SK-N-SH (cell line): Measurements from ENCODE around the gene ZHX3. TPM values are rescaled to one million over a fixed set of nuclear protein-coding genes. Genes with fewer than 3 reads are reported as not detected.

Experiments used
- CTCF ChIA-PET: fragments of 300-600, 350-600 bp; formaldehyde crosslinking; extraction: SDS; loops from one replicate; lab custom pipeline; 2021; lab: Yijun Ruan, JAX
- POLR2A ChIA-PET: fragments of 350-600 bp; sonication (Branson Sonifier 250); formaldehyde crosslinking; extraction: SDS; loops from one replicate; lab custom pipeline; 2020; ENCODE audit warnings: antibody characterized with exemption, inconsistent platforms; lab: Yijun Ruan, JAX
- DNase-seq: peaks from one replicate; pipeline ENCODE4 v3.0.0; 2012
- H2AFZ ChIP-seq: fragments of 200-600 bp; sonication (generic); 2 replicates; pipeline ENCODE4 v1.8.1; 2016; ENCODE audit warnings: antibody characterized with exemption, mild to moderate bottlenecking, low read depth
- H3F3A ChIP-seq: fragments of 200-600 bp; sonication (generic); replicated peaks from 2 replicates; pipeline ENCODE3; 2016; ENCODE audit warnings: antibody characterized with exemption, mild to moderate bottlenecking; ENCODE audit not compliant: insufficient read depth
- H3K27ac ChIP-seq, 2 experiments: fragments of 200-500 bp in 1 of 2; fragments of 200-600 bp in 1 of 2; sonication (Bioruptor generic) in 1 of 2; sonication (generic), shearing (Covaris generic) in 1 of 2; 2 replicates each; pipeline versions ENCODE4 v1.5.1 to v1.6.1; 2014 to 2016; ENCODE audit warnings: low read depth in 2 of 2, inconsistent platforms in 1 of 2, low read length in 1 of 2, mild to moderate bottlenecking in 1 of 2, mixed read lengths in 1 of 2
- H3K27me3 ChIP-seq: fragments of 200-600 bp; sonication (generic), shearing (Covaris generic); 2 replicates; pipeline ENCODE4 v1.6.1; 2016; ENCODE audit warnings: mixed run types; ENCODE audit not compliant: insufficient read depth
- H3K36me3 ChIP-seq, 2 experiments: fragments of 200-500 bp in 1 of 2; fragments of 200-600 bp in 1 of 2; sonication (Bioruptor generic) in 1 of 2; sonication (generic) in 1 of 2; replicated peaks in 1 of 2; 2 replicates each; pipeline versions ENCODE3 to v1.5.1; 2014 to 2016; ENCODE audit warnings: low read length in 1 of 2, mild to moderate bottlenecking in 1 of 2; ENCODE audit not compliant: insufficient read depth in 2 of 2, control insufficient read depth in 1 of 2
- H3K4me1 ChIP-seq, 2 experiments: fragments of 200-500 bp in 1 of 2; fragments of 200-600 bp in 1 of 2; sonication (Bioruptor generic) in 1 of 2; sonication (generic), shearing (Covaris generic) in 1 of 2; 2 replicates each; pipeline versions ENCODE4 v1.5.1 to v1.6.1; 2014 to 2016; ENCODE audit warnings: low read depth in 1 of 2, low read length in 1 of 2, mixed run types in 1 of 2; ENCODE audit not compliant: insufficient read depth in 2 of 2, control insufficient read depth in 1 of 2
- H3K4me2 ChIP-seq: fragments of 200-600 bp; sonication (generic), shearing (Covaris generic); 2 replicates; pipeline ENCODE4 v1.6.1; 2017; ENCODE audit warnings: mixed run types
- H3K4me3 ChIP-seq, 2 experiments: fragments of 200-500 bp in 1 of 2; fragments of 200-600 bp in 1 of 2; sonication (Bioruptor generic) in 1 of 2; sonication (generic), shearing (Covaris generic) in 1 of 2; 2 replicates each; pipeline versions ENCODE4 v1.5.1 to v1.8.1; 2014 to 2016; ENCODE audit warnings: low read depth in 2 of 2, inconsistent platforms in 1 of 2, low read length in 1 of 2, mild to moderate bottlenecking in 1 of 2, mixed read lengths in 1 of 2, moderate library complexity in 1 of 2
- H3K79me2 ChIP-seq: fragments of 200-600 bp; sonication (generic); 2 replicates; pipeline ENCODE4 v1.8.1; 2017; ENCODE audit warnings: mild to moderate bottlenecking; ENCODE audit not compliant: insufficient read depth
- H3K9ac ChIP-seq: fragments of 200-600 bp; sonication (generic); 2 replicates; pipeline ENCODE4 v1.6.1; 2017; ENCODE audit warnings: mixed run types
- H3K9me2 ChIP-seq: fragments of 200-600 bp; sonication (generic); 2 replicates; pipeline ENCODE4 v1.6.1; 2017; ENCODE audit warnings: mixed run types
- H3K9me3 ChIP-seq: fragments of 200-600 bp; sonication (generic); 2 replicates; pipeline ENCODE4 v1.6.1; 2017; ENCODE audit warnings: mixed run types, mild to moderate bottlenecking, moderate library complexity
- H4K20me1 ChIP-seq: fragments of 200-600 bp; sonication (generic); 2 replicates; pipeline ENCODE4 v1.6.1; 2017; ENCODE audit warnings: mild to moderate bottlenecking, mixed run types; ENCODE audit not compliant: insufficient read depth
- ELF1 ChIP-seq: IDR thresholded peaks from 2 replicates; pipeline ENCODE4 v1.4.0; 2012
- FOSL2 ChIP-seq: IDR thresholded peaks from 2 replicates; pipeline ENCODE4 v1.4.0; 2012; ENCODE audit warnings: low read depth, mild to moderate bottlenecking, moderate library complexity, borderline replicate concordance
- GABPA ChIP-seq: IDR thresholded peaks from 2 replicates; pipeline ENCODE4 v1.4.0; 2012; ENCODE audit warnings: low read depth, mild to moderate bottlenecking
- GATA2 ChIP-seq: sonication (generic); formaldehyde crosslinking; IDR thresholded peaks from 2 replicates; pipeline ENCODE4 v1.5.0; 2020; ENCODE audit warnings: mild to moderate bottlenecking, missing genetic modification reagents
- JUND ChIP-seq: IDR thresholded peaks from 2 replicates; pipeline ENCODE4 v1.4.0; 2012
- NFIC ChIP-seq: IDR thresholded peaks from 2 replicates; pipeline ENCODE4 v1.4.0; 2012; ENCODE audit warnings: borderline replicate concordance
- POLR2AphosphoS5 ChIP-seq: IDR thresholded peaks from 2 replicates; pipeline ENCODE4 v1.6.1; 2012; ENCODE audit warnings: low read depth, low read length
- RFX5 ChIP-seq: IDR thresholded peaks from 2 replicates; pipeline ENCODE4 v1.6.1; 2012; ENCODE audit warnings: mild to moderate bottlenecking, improper control_type of control experiment, low read length
- SIN3A ChIP-seq: IDR thresholded peaks from 2 replicates; pipeline ENCODE4 v1.6.1; 2012; ENCODE audit warnings: low read depth, mild to moderate bottlenecking, low read length, moderate library complexity, borderline replicate concordance
- TEAD4 ChIP-seq: IDR thresholded peaks from 2 replicates; pipeline ENCODE4 v1.4.0; 2012; ENCODE audit warnings: mild to moderate bottlenecking, borderline replicate concordance; ENCODE audit not compliant: insufficient read depth
- YY1 ChIP-seq: IDR thresholded peaks from 2 replicates; pipeline ENCODE4 v1.4.0; 2012; ENCODE audit warnings: low read depth, mild to moderate bottlenecking
- WGBS: methylation state at CpG from one replicate; pipeline ENCODE4 v1.1.6; 2017; ENCODE audit warnings: low lambda C conversion rate; 5-methylcytosine and 5-hydroxymethylcytosine counted together
- polyA plus RNA-seq, 3 experiments: library from polyadenylated mRNA; depleted of rRNA; stranded (reverse); fragments of >200 nt; gene quantifications; 2 replicates each; pipeline ENCODE4 v1.2.3, GENCODE V29; 2012
- TF ChIP-seq, protein P1 (sequence below): fragments of 200-600 bp; sonication (generic); IDR thresholded peaks from 2 replicates; pipeline ENCODE4 v1.6.1; 2017; ENCODE audit warnings: antibody characterized with exemption, mild to moderate bottlenecking, moderate library complexity
- TF ChIP-seq, protein P2 (sequence below): fragments of 150-350 bp; IDR thresholded peaks from 2 replicates; pipeline ENCODE4 v1.6.1; 2017; ENCODE audit warnings: antibody characterized with exemption, low read length, low read depth, borderline replicate concordance
- TF ChIP-seq, protein P3 (sequence below): IDR thresholded peaks from 2 replicates; pipeline ENCODE4 v1.6.1; 2012; ENCODE audit warnings: mild to moderate bottlenecking, low read depth, low read length, moderate library complexity
- TF ChIP-seq, protein P4 (sequence below): IDR thresholded peaks from 2 replicates; pipeline ENCODE4; 2012

The ZHX3 gene
- polyA plus RNA-seq, 1 of the 3 experiments (the other 2 are of a cell fraction), result 6.0 TPM

DNA sequence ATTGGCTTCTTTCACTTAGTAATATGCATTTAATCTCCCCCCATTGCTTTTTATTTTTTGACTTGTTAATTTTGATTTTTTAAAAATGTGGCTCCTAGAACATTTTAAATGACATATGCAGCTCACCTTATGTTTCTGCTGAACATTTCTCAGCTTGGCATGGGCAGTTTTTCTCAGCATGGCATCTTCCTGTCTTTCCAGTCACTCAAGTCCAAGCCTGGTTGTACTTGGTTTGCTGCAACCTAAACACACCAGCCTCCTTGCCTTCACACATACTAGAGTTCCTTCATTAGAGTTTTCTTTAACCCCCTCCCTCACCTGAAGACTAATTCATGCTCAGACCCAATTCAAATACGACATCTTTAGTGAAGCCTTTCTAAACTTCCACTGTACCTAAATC, 86.4 kb downstream of the ZHX3 start:
- no peaks in the 10 kb centered on the region for H3K9me2 ChIP-seq
- H3K79me2 ChIP-seq, result peaks cover 7% of the 10 kb centered on the region
- H3K4me1 ChIP-seq, result peaks cover 7 to 21% of the 10 kb centered on the region in 2 experiments; a peak in 3 of 4 replicates
- WGBS, result 88% methylated on average over 1 of the region's 1 CpG
- DNase-seq, result no peak
- H3K9me3 ChIP-seq, result no peaks in the 10 kb centered on the region
- H3K4me2 ChIP-seq, result no peak overlapping the region
- TF ChIP-seq, protein P1, sequence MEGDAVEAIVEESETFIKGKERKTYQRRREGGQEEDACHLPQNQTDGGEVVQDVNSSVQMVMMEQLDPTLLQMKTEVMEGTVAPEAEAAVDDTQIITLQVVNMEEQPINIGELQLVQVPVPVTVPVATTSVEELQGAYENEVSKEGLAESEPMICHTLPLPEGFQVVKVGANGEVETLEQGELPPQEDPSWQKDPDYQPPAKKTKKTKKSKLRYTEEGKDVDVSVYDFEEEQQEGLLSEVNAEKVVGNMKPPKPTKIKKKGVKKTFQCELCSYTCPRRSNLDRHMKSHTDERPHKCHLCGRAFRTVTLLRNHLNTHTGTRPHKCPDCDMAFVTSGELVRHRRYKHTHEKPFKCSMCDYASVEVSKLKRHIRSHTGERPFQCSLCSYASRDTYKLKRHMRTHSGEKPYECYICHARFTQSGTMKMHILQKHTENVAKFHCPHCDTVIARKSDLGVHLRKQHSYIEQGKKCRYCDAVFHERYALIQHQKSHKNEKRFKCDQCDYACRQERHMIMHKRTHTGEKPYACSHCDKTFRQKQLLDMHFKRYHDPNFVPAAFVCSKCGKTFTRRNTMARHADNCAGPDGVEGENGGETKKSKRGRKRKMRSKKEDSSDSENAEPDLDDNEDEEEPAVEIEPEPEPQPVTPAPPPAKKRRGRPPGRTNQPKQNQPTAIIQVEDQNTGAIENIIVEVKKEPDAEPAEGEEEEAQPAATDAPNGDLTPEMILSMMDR, result no peak
- TF ChIP-seq GABPA, result no peak
- no peak for TF ChIP-seq JUND
- TF ChIP-seq SIN3A, result no peak
- TF ChIP-seq GATA2 (CRISPR knock-in tag), result no peak
- TF ChIP-seq, protein P2, sequence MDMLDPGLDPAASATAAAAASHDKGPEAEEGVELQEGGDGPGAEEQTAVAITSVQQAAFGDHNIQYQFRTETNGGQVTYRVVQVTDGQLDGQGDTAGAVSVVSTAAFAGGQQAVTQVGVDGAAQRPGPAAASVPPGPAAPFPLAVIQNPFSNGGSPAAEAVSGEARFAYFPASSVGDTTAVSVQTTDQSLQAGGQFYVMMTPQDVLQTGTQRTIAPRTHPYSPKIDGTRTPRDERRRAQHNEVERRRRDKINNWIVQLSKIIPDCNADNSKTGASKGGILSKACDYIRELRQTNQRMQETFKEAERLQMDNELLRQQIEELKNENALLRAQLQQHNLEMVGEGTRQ, result no peak
- TF ChIP-seq, protein P3, sequence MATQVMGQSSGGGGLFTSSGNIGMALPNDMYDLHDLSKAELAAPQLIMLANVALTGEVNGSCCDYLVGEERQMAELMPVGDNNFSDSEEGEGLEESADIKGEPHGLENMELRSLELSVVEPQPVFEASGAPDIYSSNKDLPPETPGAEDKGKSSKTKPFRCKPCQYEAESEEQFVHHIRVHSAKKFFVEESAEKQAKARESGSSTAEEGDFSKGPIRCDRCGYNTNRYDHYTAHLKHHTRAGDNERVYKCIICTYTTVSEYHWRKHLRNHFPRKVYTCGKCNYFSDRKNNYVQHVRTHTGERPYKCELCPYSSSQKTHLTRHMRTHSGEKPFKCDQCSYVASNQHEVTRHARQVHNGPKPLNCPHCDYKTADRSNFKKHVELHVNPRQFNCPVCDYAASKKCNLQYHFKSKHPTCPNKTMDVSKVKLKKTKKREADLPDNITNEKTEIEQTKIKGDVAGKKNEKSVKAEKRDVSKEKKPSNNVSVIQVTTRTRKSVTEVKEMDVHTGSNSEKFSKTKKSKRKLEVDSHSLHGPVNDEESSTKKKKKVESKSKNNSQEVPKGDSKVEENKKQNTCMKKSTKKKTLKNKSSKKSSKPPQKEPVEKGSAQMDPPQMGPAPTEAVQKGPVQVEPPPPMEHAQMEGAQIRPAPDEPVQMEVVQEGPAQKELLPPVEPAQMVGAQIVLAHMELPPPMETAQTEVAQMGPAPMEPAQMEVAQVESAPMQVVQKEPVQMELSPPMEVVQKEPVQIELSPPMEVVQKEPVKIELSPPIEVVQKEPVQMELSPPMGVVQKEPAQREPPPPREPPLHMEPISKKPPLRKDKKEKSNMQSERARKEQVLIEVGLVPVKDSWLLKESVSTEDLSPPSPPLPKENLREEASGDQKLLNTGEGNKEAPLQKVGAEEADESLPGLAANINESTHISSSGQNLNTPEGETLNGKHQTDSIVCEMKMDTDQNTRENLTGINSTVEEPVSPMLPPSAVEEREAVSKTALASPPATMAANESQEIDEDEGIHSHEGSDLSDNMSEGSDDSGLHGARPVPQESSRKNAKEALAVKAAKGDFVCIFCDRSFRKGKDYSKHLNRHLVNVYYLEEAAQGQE, result no peak
- TF ChIP-seq, protein P4, sequence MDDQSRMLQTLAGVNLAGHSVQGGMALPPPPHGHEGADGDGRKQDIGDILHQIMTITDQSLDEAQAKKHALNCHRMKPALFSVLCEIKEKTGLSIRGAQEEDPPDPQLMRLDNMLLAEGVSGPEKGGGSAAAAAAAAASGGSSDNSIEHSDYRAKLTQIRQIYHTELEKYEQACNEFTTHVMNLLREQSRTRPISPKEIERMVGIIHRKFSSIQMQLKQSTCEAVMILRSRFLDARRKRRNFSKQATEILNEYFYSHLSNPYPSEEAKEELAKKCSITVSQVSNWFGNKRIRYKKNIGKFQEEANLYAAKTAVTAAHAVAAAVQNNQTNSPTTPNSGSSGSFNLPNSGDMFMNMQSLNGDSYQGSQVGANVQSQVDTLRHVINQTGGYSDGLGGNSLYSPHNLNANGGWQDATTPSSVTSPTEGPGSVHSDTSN, result no peak
- TF ChIP-seq FOSL2, result no peak
- TF ChIP-seq NFIC, result no peak
- TF ChIP-seq ELF1, result no peak
- no peak for TF ChIP-seq POLR2AphosphoS5
- TF ChIP-seq YY1, result no peak
- TF ChIP-seq TEAD4, result no peak
- no peak for TF ChIP-seq RFX5
- ChIA-PET CTCF (interaction anchor here (0.6 to 6.1 kb wide), 11 partner anchors 8 to 263 kb away, joined by 3 to 47 read pairs (median 7); partner anchors contain the start of gene LPIN3), POLR2A (no interaction called here)
- no peak overlapping the region for H2AFZ ChIP-seq
- H3F3A ChIP-seq, result peaks cover 6% of the 10 kb centered on the region
- H3K27me3 ChIP-seq, result no peaks in the 10 kb centered on the region
- H3K27ac ChIP-seq, result no peak overlapping the region
- H3K9ac ChIP-seq, result no peak overlapping the region
- no peak overlapping the region for H3K4me3 ChIP-seq
- H4K20me1 ChIP-seq, result no peaks in the 10 kb centered on the region
- no peaks in the 10 kb centered on the region for H3K36me3 ChIP-seq
